Measurements from ENCODE around the gene MARCHF3.
"Not testable (repeated sequence)": the region's sequence is repeated elsewhere in the genome, so short reads cannot be mapped to it uniquely, and the experiment has no call there.

The MARCHF3 gene

DNA sequence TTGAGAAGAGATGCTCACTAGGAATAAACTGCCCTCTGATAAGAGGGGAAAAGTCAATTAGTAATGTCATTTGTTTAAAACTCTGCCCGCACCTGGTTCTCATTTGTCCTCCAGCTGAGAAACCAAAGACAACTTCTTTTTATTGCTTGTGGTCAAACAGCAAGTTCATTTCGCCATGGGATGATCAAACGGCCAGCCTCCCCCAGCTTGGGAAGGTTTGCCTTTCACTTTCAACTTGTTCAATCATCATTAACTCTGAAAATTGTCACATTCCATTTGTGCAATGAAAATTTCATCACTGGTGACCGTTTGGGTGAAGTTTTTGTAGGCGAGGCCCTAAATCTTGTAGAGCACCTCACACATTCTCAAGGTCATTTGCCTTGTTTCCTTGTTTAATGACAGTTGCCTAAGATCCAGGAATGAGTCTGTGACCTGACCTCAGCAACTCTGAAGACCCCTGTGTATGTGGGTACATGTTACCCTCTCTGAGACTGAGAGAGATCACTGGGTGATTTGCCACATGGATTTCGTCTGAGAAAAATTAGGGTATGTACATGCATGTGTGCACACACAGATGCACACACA, 117.7 kb downstream of the MARCHF3 start:
- DNase-seq, result peak; percentile 14

DNA sequence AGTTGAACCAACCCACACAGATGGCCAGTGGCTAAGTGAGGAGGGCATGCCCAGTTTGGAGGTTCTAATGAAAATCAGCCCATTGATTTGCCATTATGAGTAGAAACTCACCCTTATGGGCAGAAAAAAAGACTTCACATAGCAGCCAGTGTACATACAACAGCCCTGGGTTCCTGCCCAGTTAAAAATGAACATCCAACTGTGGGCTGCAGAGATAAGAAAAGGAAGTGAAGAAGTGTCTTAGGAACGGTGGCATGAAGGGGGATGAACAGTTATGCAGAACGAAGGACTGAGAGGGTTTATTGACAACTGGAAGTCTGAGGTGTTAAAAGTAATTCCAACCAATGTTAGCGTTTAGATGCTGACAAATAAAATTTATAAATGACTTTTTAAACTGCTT, 118.4 kb downstream of the MARCHF3 start:
- DNase-seq, result no peak

DNA sequence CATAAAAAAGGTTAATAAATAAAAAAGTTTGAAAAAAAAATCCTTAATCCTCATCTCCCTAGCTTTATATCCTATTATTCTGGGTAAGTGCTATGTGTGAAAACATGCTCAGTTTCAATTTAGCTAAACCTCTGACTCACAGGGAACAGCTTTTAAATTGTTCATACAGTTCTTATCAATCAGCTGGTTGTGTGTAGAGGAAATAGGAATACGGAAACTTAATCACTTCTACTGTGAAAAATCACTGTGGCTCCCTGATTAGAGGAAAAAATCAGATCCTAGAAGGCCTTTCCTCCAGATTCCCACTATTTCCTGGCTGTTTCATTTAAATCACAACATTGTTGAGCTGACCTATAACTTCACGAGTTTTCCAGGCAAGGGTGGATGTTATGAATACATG, 120.5 kb downstream of the MARCHF3 start:
- no peak for DNase-seq

GRCh38 chr5:126904407-126904806, 126.0 kb downstream of the MARCHF3 start:
- not testable (repeated sequence) for DNase-seq

DNA sequence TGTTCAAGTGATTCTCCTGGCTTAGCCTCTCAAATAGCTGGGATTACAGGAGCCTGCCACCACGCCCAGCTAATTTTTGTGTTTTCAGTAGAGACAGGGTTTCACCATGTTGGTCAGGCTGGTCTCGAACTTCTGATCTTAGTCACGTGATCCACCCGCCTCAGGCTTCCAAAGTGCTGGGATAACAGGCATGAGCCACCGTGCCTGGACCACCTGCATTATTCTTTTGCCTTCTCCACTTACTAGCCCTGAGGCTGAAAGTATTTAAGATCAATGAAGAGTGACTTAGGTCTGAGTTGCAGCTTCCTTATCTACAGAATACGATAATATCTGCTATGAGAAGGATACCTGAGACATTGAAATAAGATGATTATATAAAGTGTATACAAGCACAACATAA, 129.6 kb downstream of the MARCHF3 start:
- DNase-seq, result no peak

- no peak for DNase-seq
Observed at GRCh38 chr5:126899476-126899875, 130.9 kb downstream of the MARCHF3 start.

DNA sequence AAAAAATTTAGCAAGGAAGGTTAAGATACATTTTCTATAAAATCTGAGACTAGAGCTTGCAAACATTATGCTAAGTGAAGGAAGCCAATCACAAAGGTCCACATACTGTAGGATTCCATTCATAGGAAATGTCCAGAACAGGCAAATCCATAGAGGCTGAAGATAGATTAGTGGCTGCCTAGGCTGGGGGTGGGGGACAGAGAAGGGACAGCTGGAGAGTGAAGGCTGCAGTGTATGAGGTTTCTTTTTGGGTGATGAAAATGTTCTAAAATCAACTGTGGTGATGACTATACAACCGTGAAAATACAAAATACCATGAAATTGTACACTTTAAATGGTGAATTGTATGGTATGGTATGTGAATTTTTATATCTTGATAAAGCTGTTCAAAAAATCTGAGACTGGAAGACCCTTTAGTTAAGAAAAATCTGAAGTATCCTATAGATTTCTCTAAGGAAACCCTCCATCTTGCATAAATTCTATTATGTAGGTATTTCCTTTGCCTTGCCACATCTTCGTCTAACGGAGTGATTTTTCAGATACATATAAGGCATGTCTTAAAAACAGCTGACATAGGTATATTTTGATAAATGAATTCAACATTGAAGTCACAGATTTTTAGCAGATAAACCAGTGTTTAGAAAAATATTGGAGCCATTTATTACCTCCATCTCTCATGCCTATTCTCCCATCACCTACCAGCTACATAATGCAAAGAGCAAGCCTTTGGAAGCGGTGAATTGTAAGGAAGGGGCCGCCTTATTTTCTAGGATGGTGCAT, 132.3 kb downstream of the MARCHF3 start:
- DNase-seq, result no peak

- no peak for DNase-seq
Observed at GRCh38 chr5:126896170-126896702, 134.1 kb downstream of the MARCHF3 start.

- not testable (repeated sequence) for DNase-seq
Observed at GRCh38 chr5:126895712-126896111, 134.6 kb downstream of the MARCHF3 start.

- not testable (repeated sequence) for DNase-seq
Observed at GRCh38 chr5:126890414-126890813, 139.9 kb downstream of the MARCHF3 start.

DNA sequence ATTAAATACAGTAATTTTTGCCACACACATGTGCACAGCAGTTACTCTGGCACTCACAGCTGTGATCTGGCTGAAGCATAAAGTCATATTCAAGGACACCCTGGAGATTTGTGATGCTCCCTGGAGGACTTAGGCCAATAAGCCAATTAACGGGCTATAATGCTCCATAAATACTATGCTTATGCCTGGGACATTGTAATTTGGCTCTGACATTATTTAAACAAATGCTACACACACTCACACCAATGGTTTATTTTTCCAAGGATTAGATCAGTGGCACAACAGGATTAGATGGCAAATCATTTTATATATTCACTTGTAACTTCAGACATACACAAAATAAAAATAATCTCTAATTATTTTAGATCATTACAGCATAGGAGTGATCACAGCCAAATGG, 142.2 kb downstream of the MARCHF3 start:
- DNase-seq, result no peak

GRCh38 chr5:126884269-126884819, 146.0 kb downstream of the MARCHF3 start:
- DNase-seq, result peak; percentile 92

- DNase-seq, result peak; percentile 6
Observed at GRCh38 chr5:126883564-126884245, 146.7 kb downstream of the MARCHF3 start.

- DNase-seq, result no peak
Observed at GRCh38 chr5:126881821-126882600, 148.3 kb downstream of the MARCHF3 start.

- no peak for DNase-seq
Observed at GRCh38 chr5:126878634-126879033, 151.7 kb downstream of the MARCHF3 start.

DNA sequence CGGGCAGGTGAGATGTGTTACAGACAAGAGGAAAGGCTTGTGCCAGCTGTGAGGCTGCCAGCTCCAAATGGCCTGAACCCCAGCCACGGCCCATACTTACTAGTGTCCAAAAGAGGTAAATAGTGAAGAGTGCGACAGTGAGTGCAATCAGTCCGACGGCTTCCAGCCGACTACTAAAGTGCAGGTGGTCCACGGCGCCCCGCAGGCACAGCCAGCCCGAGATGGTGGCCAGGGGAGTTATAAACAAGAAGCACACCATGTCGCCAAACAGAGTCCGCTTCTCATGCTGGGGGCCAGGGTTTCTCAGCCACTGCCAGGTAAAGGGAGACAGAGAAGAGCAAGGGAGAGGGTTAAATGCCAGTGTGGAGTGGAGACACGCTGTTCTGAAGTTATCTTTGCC, 152.3 kb downstream of the MARCHF3 start:
- DNase-seq, result no peak

DNA sequence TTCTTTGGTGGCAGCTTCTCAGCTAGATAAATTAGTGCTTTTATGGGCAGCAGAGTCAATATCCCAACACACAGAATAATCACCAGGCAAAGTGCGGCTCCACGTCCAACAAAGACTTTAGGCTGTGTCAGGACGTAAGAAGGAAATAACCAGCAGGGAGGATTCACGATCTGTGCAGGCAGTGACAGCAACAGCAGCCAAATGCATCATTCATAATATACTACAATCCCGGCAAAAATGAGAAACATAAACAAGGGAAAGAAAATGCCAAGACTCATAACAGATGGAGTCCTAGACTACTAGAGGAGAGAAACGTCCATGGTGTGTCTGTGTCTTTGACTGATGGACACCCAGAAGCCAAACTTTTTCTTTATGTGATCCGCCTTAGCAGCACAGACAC, 152.8 kb downstream of the MARCHF3 start:
- DNase-seq, result no peak

- DNase-seq, result no peak
Observed at GRCh38 chr5:126875303-126875785, 155.0 kb downstream of the MARCHF3 start.

DNA sequence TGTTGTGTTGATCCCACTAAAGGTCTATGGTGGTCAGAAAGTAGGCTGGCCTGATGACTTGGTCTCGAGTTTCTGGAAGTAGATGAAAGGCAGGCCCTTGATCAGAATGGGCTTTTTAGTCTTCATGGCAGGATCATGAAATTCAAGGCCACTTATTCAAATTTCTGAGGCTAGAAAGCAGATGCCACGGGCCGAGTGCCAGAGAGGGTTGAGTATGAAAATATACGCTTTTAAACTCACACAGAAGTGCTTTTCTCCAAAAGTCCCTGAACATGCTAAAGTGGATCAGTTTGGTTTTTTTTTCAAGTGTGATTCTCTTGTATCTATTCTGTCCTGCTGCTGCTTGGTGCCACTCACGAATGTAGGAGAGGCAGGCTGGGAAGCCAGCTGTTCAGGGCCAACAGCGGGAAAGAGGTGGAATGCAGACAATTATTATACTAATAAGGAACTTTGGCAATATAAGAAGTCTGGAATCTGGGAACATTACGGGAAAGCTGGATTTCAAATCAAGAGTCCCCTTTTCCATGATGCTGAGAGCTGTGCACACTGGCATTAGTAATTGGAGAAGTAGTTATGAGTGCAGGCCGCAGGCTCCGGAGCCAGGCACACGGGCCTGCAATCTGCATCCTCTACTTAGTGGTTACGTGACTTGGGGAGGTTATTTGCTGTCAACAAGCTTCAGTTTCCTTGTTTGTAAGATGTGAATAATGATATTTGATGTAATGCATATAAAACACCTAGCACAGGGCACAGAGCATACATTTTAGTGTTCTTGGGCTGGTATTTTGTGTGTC, 157.6 kb downstream of the MARCHF3 start:
- no peak for DNase-seq

GRCh38 chr5:126871441-126871840, 158.9 kb downstream of the MARCHF3 start:
- DNase-seq, result no peak

- DNase-seq, result peak; percentile 42
Observed at GRCh38 chr5:126869005-126869451, 161.3 kb downstream of the MARCHF3 start.
